K562 (cell line): ENCODE measurements around the gene SDCCAG8.

Experiments
- MAFK ChIP-seq: IDR thresholded peaks from 2 replicates; pipeline ENCODE4 v1.6.1; 2011; ENCODE audit warnings: low read length, improper control_type of control experiment
- MLX ChIP-seq, 2 experiments: fragments of 450-650 bp in 1 of 2; sonication (generic) in 1 of 2; formaldehyde crosslinking; conservative IDR thresholded peaks; 2 replicates each; pipeline versions ENCODE4 v1.4.0 to v1.8.1; 2020 to 2022; ENCODE audit warnings: mild to moderate bottlenecking in 1 of 2, missing genetic modification reagents in 1 of 2
- POLR2AphosphoS5 ChIP-seq: IDR thresholded peaks from 2 replicates; pipeline ENCODE4 v1.6.1; 2011; ENCODE audit warnings: mild to moderate bottlenecking, low read depth, low read length, moderate library complexity; ENCODE audit not compliant: control insufficient read depth, insufficient read depth
- SETDB1 ChIP-seq: IDR thresholded peaks from one replicate; pipeline ENCODE4 v1.6.1; 2012; ENCODE audit warnings: low read length, control low read depth, inconsistent platforms
- THAP12 ChIP-seq: fragments of 250-450 bp; sonication (Bioruptor Pico); IDR thresholded peaks from 2 replicates; pipeline ENCODE4 v1.9.0; 2021; ENCODE audit warnings: mild to moderate bottlenecking, inconsistent platforms
- ZKSCAN1 ChIP-seq: fragments of 150-350 bp; IDR thresholded peaks from 2 replicates; pipeline ENCODE4 v1.6.1; 2016; ENCODE audit warnings: low read depth, low read length
- ZNF217 ChIP-seq: sonication (generic); formaldehyde crosslinking; IDR thresholded peaks from 2 replicates; pipeline ENCODE4 v1.8.0; 2022; ENCODE audit warnings: mild to moderate bottlenecking, missing genetic modification reagents
- ZNF280B ChIP-seq: fragments of 250-450 bp; sonication (Bioruptor Pico); IDR thresholded peaks from 2 replicates; pipeline ENCODE4 v1.5.1; 2021; ENCODE audit warnings: mild to moderate bottlenecking

- TF ChIP-seq ZKSCAN1 (no peak), MLX (CRISPR knock-in tag; conservative IDR thresholded peaks at IDR 0.05) (no peak), POLR2AphosphoS5 (no peak), THAP12 (CRISPR knock-in tag) (no peak), ZNF217 (no peak), SETDB1 (no peak), ZNF280B (CRISPR knock-in tag) (no peak), MAFK (no peak)
These were observed 8.9 kb upstream of the SDCCAG8 start for GRCh38 chr1:243246916-243247315.
